ENCODE results near the gene SLC49A4.

DNA sequence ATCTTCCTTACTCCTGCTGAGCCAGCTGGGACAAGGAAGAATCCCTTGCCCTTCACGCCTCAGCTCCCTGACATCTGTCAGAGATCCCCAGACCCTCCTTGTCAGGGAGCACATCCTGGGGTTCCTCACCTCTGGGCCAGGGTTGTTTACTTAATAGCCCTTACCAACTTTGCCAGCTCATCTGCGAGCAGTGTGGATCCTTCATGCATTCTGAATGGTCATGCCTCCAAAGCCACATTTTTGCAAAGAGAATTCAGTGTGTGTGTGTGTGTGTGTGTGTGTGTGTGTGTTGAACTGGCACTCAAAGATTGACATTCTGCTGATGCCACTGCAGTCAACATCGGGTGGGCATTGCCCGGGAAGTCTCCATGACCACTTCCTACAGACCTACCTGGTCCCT, 112.6 kb downstream of the SLC49A4 start:
- no peak for TF ChIP-seq TAF1 (IDR thresholded peaks at IDR 0.05; ENCODE audit: borderline replicate concordance, insufficient read depth, low read length)
- no peak for TF ChIP-seq POLR2AphosphoS5 (IDR thresholded peaks at IDR 0.05; ENCODE audit: low read depth, low read length)
- TF ChIP-seq, protein P1, sequence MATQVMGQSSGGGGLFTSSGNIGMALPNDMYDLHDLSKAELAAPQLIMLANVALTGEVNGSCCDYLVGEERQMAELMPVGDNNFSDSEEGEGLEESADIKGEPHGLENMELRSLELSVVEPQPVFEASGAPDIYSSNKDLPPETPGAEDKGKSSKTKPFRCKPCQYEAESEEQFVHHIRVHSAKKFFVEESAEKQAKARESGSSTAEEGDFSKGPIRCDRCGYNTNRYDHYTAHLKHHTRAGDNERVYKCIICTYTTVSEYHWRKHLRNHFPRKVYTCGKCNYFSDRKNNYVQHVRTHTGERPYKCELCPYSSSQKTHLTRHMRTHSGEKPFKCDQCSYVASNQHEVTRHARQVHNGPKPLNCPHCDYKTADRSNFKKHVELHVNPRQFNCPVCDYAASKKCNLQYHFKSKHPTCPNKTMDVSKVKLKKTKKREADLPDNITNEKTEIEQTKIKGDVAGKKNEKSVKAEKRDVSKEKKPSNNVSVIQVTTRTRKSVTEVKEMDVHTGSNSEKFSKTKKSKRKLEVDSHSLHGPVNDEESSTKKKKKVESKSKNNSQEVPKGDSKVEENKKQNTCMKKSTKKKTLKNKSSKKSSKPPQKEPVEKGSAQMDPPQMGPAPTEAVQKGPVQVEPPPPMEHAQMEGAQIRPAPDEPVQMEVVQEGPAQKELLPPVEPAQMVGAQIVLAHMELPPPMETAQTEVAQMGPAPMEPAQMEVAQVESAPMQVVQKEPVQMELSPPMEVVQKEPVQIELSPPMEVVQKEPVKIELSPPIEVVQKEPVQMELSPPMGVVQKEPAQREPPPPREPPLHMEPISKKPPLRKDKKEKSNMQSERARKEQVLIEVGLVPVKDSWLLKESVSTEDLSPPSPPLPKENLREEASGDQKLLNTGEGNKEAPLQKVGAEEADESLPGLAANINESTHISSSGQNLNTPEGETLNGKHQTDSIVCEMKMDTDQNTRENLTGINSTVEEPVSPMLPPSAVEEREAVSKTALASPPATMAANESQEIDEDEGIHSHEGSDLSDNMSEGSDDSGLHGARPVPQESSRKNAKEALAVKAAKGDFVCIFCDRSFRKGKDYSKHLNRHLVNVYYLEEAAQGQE (IDR thresholded peaks at IDR 0.05; ENCODE audit: insufficient read depth in 1 of 2, low read depth in 2 of 2, low read length in 2 of 2): no peak
